ENCODE measurements around the gene SPTAN1.

Gene SPTAN1

GRCh38 chr9:128677794-128678193 is 125.4 kb downstream of the SPTAN1 start:
- DNase-seq: no peak
